ENCODE data around the gene TEX14. TPM values are rescaled to one million over a fixed set of nuclear protein-coding genes. Genes with fewer than 3 reads are reported as not detected.

Gene TEX14
- total RNA-seq, 2 donors from 2014 or later: 0.92 TPM; not detected in 1

DNA sequence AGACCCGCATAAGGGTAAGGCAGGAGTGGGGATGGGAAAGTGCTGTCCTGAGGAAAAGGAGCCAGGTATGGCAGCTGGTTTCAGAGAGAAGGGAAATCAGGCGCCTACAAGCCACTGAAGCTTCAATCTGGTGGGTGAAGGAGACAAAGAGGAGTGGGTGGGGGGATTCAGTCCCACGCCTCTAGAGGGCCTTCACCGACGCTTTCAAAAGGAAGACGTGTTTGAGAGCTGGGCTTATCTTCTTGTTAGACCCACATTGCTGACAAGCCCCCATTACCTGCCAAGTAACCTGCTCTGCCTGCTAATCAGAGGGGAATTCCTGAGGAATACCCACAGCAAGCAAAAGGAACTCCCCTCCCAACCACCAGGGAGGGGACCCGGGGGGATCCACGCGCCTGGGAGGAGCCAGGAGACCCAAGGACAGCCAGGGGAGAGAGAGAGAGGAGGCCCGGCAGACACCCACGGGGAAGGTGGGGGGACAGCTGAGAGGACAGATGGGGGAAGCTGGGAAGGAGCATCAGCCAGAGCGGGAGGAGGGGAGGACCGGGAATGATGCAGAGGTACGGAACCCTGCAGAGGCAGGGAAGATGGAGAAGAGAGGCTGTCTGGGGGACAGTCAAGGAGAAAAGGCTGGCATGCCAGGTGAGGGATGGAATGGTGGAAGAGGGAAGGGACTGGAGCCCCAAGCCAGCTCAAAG is 178.4 kb downstream of the TEX14 start:
- ATAC-seq (ENCODE audit: insufficient number of reproducible peaks, low FRiP score, low read depth) (no peak), DNase-seq (ENCODE audit: low spot score) (no peak)
- Histone ChIP-seq H3K4me3 (peak overlapping the region; percentile 84), H3K4me1 (ENCODE audit: control insufficient read depth in 1 of 2, low read depth in 2 of 2) (peaks cover 20 to 44% of the 10 kb centered on the region in 2 donors), H3K27ac (no peak overlapping the region), H3K36me3 (peaks cover 41% of the 10 kb centered on the region), H3K27me3 (replicated peaks; ENCODE audit: insufficient read depth) (no peaks in the 10 kb centered on the region), H3K9me3 (no peaks in the 10 kb centered on the region)
- TF ChIP-seq, protein P1, sequence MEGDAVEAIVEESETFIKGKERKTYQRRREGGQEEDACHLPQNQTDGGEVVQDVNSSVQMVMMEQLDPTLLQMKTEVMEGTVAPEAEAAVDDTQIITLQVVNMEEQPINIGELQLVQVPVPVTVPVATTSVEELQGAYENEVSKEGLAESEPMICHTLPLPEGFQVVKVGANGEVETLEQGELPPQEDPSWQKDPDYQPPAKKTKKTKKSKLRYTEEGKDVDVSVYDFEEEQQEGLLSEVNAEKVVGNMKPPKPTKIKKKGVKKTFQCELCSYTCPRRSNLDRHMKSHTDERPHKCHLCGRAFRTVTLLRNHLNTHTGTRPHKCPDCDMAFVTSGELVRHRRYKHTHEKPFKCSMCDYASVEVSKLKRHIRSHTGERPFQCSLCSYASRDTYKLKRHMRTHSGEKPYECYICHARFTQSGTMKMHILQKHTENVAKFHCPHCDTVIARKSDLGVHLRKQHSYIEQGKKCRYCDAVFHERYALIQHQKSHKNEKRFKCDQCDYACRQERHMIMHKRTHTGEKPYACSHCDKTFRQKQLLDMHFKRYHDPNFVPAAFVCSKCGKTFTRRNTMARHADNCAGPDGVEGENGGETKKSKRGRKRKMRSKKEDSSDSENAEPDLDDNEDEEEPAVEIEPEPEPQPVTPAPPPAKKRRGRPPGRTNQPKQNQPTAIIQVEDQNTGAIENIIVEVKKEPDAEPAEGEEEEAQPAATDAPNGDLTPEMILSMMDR (IDR thresholded peaks at IDR 0.05): no peak

DNA sequence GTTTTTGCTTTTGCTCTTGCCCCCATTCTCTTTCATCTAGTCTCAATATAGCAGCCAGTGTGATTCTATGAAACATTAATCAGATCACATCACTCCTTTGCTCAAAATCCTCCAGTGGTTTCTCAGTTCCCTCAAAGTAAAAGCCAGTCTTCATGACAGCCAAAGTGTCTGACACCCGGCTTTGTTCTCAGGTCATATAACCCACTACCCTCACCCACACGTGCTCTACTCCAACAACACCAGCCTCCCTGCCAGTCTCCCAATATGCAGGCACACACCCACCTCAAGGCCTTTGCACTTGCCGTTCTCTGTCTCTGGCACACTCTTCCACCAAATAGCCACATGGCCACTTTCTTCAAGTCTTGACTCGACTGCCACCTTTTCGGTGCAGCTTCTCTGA is 181.8 kb downstream of the TEX14 start:
- peaks cover 66% of the 10 kb centered on the region for H3K36me3 ChIP-seq

DNA sequence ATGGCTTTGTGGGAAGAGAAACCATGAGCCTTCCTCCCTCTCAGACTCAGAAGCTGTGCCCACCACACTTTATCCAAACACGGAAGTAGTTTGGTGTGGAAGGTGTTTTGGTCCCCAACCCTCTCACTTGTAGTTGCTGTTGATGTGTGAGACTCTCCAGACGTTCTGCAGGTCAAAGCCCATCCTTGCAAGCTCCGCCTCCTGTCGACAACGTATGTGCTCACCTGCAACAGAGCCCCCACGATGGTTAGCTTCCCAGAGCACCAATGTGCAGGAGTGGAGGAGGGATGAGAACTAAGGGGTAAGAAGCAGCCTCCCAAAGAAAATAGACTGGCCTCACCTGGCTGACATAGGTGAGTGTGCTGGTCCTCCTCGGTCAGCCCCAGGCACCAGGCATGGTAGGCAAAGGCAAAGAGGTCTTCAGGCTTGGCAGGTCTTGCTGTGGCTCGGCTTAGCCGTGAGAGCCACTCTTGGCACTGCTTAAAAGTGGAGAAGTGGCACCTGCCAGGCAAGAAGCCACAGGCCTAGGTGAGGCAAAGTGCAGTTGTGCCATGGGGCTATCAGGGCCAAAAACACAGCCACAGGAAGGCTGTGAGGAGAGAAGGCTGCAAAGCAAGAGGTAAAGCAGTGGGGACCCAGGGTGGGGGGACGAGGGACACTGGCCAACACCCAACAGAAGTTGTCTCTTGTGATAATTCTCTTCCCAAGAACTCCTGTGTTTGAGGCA is 183.3 kb downstream of the TEX14 start:
- DNase-seq (ENCODE audit: low spot score) (no peak), ATAC-seq (ENCODE audit: insufficient number of reproducible peaks, low FRiP score, low read depth) (no peak)
- Histone ChIP-seq H3K36me3 (peaks cover 81% of the 10 kb centered on the region), H3K4me1 (ENCODE audit: control insufficient read depth in 1 of 2, low read depth in 2 of 2) (peaks cover 2 to 10% of the 10 kb centered on the region in 2 donors), H3K27me3 (replicated peaks; ENCODE audit: insufficient read depth) (no peaks in the 10 kb centered on the region), H3K9me3 (no peaks in the 10 kb centered on the region), H3K4me3 (no peak overlapping the region), H3K27ac (no peak overlapping the region)
- TF ChIP-seq, protein P1 (IDR thresholded peaks at IDR 0.05): no peak

More for the DNA sequence above, 181.8 kb downstream of the TEX14 start:
- DNase-seq (ENCODE audit: low spot score) (no peak), ATAC-seq (ENCODE audit: insufficient number of reproducible peaks, low FRiP score, low read depth) (no peak)
- Histone ChIP-seq H3K27ac (no peak overlapping the region), H3K9me3 (no peaks in the 10 kb centered on the region), H3K4me1 (ENCODE audit: control insufficient read depth in 1 of 2, low read depth in 2 of 2) (peaks cover 11 to 21% of the 10 kb centered on the region in 2 donors), H3K27me3 (replicated peaks; ENCODE audit: insufficient read depth) (no peaks in the 10 kb centered on the region), H3K4me3 (no peak overlapping the region)
- TF ChIP-seq, protein P1 (IDR thresholded peaks at IDR 0.05): no peak

DNA sequence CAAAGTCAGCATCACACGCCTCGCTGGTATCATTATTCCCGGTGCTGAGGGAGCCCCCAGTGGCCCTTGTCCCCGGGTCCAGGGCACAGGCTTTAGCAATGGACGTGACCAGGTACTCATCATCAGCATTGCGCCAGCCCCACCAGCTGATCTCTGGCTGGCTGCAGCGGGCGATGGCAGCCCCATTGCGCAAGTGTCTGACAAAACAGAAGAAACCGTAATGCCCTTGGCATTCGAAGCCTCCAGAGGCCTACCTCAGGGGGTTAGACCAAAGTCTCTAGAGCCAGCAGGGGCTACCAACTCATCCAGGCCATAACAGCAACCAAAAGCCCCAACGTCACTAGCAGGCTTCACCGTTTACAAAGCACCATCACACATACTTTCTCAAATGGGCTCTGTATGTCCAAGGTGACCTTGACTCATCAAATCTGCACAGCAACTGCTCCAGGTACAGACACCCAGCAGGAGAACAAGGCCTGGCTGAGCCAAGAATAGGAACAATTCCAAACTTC is 184.7 kb downstream of the TEX14 start:
- TF ChIP-seq, protein P1 (IDR thresholded peaks at IDR 0.05): no peak
- ATAC-seq (ENCODE audit: insufficient number of reproducible peaks, low FRiP score, low read depth): no peak
- peaks cover 81% of the 10 kb centered on the region for H3K36me3 ChIP-seq
- H3K4me1 ChIP-seq (ENCODE audit: control insufficient read depth in 1 of 2, low read depth in 2 of 2): no peaks in the 10 kb centered on the region
- no peaks in the 10 kb centered on the region for H3K27me3 ChIP-seq (replicated peaks; ENCODE audit: insufficient read depth)
- no peak overlapping the region for H3K27ac ChIP-seq
- H3K4me3 ChIP-seq: no peak overlapping the region
- DNase-seq (ENCODE audit: low spot score): no peak
- no peaks in the 10 kb centered on the region for H3K9me3 ChIP-seq

Other genes starting within 250 kb of the TEX14 start
- under 1 TPM in 1 of 2 donors, not detected in 1; 0.14 TPM for gene HSF5, start 203.6 kb downstream of the TEX14 start, total RNA-seq
- 10 to 100 TPM; 31.7 to 55.4 TPM for gene MTMR4, start 177.4 kb downstream of the TEX14 start, total RNA-seq
- 10 to 100 TPM; 14.6 to 15.4 TPM for gene RAD51C, start 557 bp upstream of the TEX14 start, total RNA-seq
- not detected for gene PPM1E, start 63.8 kb upstream of the TEX14 start, total RNA-seq

All from thoracic aorta (tissue), 2 donors.